IMR-90 (cell line): Measurements from ENCODE around the gene COA1.
"Not testable (repeated sequence)": the region's sequence is repeated elsewhere in the genome, so short reads cannot be mapped to it uniquely, and the experiment has no call there.

Source experiments
- CHD1 ChIP-seq: IDR thresholded peaks from 2 replicates; pipeline ENCODE4 v1.6.1; 2012; ENCODE audit warnings: low read depth, low read length, improper control_type of control experiment
- NFE2L2 ChIP-seq: fragments of 150-350 bp; IDR thresholded peaks from 2 replicates; pipeline ENCODE4 v1.6.1; 2016; ENCODE audit warnings: low read depth, mild to moderate bottlenecking, low read length
- TF ChIP-seq, protein P1 (sequence below): conservative IDR thresholded peaks from 2 replicates; pipeline ENCODE4 v1.5.1; 2012; ENCODE audit warnings: mild to moderate bottlenecking, low read depth, low read length, improper control_type of control experiment
- TF ChIP-seq, protein P2 (sequence below): fragments of 150-350 bp; IDR thresholded peaks from 2 replicates; pipeline ENCODE4 v1.6.1; 2016; ENCODE audit warnings: low read depth, mild to moderate bottlenecking, low read length, moderate library complexity, borderline replicate concordance

DNA sequence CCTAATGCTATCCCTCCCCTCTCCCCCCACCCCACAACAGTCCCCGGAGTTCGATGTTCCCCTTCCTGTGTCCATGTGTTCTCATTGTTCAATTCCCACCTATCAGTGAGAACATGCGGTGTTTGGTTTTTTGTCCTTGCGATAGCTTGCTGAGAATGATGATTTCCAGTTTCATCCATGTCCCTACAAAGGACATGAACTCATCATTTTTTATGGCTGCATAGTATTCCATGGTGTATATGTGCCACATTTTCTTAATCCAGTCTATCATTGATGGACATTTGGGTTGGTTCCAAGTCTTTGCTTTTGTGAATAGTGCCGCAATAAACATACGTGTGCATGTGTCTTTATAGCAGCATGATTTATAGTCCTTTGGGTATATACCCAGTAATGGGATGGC is 43.9 kb upstream of the COA1 start:
- TF ChIP-seq, protein P1, sequence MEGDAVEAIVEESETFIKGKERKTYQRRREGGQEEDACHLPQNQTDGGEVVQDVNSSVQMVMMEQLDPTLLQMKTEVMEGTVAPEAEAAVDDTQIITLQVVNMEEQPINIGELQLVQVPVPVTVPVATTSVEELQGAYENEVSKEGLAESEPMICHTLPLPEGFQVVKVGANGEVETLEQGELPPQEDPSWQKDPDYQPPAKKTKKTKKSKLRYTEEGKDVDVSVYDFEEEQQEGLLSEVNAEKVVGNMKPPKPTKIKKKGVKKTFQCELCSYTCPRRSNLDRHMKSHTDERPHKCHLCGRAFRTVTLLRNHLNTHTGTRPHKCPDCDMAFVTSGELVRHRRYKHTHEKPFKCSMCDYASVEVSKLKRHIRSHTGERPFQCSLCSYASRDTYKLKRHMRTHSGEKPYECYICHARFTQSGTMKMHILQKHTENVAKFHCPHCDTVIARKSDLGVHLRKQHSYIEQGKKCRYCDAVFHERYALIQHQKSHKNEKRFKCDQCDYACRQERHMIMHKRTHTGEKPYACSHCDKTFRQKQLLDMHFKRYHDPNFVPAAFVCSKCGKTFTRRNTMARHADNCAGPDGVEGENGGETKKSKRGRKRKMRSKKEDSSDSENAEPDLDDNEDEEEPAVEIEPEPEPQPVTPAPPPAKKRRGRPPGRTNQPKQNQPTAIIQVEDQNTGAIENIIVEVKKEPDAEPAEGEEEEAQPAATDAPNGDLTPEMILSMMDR: not testable (repeated sequence)
- TF ChIP-seq NFE2L2, CHD1: not testable (repeated sequence)
- TF ChIP-seq, protein P2, sequence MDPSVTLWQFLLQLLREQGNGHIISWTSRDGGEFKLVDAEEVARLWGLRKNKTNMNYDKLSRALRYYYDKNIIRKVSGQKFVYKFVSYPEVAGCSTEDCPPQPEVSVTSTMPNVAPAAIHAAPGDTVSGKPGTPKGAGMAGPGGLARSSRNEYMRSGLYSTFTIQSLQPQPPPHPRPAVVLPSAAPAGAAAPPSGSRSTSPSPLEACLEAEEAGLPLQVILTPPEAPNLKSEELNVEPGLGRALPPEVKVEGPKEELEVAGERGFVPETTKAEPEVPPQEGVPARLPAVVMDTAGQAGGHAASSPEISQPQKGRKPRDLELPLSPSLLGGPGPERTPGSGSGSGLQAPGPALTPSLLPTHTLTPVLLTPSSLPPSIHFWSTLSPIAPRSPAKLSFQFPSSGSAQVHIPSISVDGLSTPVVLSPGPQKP: not testable (repeated sequence)
